GM12864 (cell line): ENCODE results near the gene SLC5A4.
A peak's percentile ranks its signal among the peaks of the same experiment; 100 is the strongest.
"Not testable (repeated sequence)": the region's sequence is repeated elsewhere in the genome, so short reads cannot be mapped to it uniquely, and the experiment has no call there.

Experiments used
- DNase-seq: peaks from one replicate; pipeline ENCODE4 v3.0.0-alpha.2; 2011; ENCODE audit warnings: low read depth
- H3K4me3 ChIP-seq: 2 replicates; pipeline ENCODE4 v1.5.1; 2011; ENCODE audit warnings: mild to moderate bottlenecking, low read depth, low read length, control low read depth
- CTCF ChIP-seq: IDR thresholded peaks from 2 replicates; pipeline ENCODE4 v1.5.1; 2011; ENCODE audit warnings: low read depth, mild to moderate bottlenecking, moderate library complexity, low read length, control low read depth, inconsistent platforms; ENCODE audit errors: missing control alignments

SLC5A4 gene

DNA sequence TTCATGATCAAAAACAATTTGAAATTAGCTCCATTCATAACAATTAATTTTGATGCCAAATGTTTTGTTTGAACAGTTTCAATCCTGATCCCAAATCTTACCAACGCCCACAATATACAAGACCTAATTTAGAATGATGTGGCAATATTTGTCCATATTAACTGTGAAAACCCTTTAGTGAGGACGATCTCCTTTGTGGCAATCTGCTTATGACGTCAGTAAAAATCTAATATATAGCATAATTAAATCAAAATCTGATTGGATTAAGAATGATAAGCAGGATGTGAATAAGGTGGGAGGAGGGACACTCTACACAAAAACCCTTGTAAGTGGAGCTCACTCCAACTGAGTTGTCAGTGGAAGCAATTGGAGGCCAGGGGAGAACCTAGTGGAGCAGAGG lies 11.9 kb upstream of the SLC5A4 start:
- no peak for TF ChIP-seq CTCF
- H3K4me3 ChIP-seq: no peak overlapping the region
- DNase-seq: no peak

GRCh38 chr22:32265882-32266767 lies 11.0 kb upstream of the SLC5A4 start:
- peak; percentile 77 for TF ChIP-seq CTCF
- peak; percentile 10 for DNase-seq
- H3K4me3 ChIP-seq: no peak overlapping the region

- not testable (repeated sequence) for DNase-seq
These were observed 8.5 kb upstream of the SLC5A4 start for GRCh38 chr22:32263678-32264077.

GRCh38 chr22:32261306-32261705 lies 6.2 kb upstream of the SLC5A4 start:
- DNase-seq: no peak
- no peak overlapping the region for H3K4me3 ChIP-seq
- TF ChIP-seq CTCF: no peak

More at GRCh38 chr22:32263678-32264077, 8.5 kb upstream of the SLC5A4 start:
- not testable (repeated sequence) for H3K4me3 ChIP-seq

GRCh38 chr22:32258791-32259190 lies 3.6 kb upstream of the SLC5A4 start:
- no peak for DNase-seq
- no peak for TF ChIP-seq CTCF
- H3K4me3 ChIP-seq: no peak overlapping the region

GRCh38 chr22:32255726-32256125 lies 579 bp upstream of the SLC5A4 start:
- no peak for TF ChIP-seq CTCF
- DNase-seq: no peak
- no peak overlapping the region for H3K4me3 ChIP-seq

DNA sequence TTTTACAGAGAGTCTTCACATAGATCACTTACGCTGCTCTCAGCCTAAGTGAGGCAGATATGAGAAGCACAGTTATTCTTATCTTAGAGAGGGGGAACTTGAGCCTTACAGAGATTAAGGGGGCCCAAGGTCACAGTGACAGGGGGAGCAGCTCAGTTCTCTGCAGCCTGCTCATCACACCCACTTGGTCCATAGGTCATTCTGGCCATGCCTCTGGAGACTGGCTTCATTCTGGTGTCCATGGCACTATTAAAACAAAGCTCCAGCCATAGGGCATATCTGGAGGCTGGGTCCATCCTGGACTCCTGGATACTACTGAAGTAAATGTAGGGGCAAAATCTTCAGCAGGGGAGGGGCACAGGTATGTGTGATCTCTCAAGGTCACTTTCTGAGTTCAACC lies 5.9 kb downstream of the SLC5A4 start:
- no peak for DNase-seq
- TF ChIP-seq CTCF: no peak
- H3K4me3 ChIP-seq: no peak overlapping the region
